Activated CD8-positive, alpha-beta memory T cell treated with anti-CD3 and anti-CD28 coated beads for 36 hours (primary cell): ENCODE results near the gene SNAPC2. TPM values are rescaled to one million over a fixed set of nuclear protein-coding genes. Genes with fewer than 3 reads are reported as not detected.

Source experiments
- CTCF ChIA-PET: fragments of 350-600 bp; sonication (Branson Sonifier 250); formaldehyde crosslinking; loops from one replicate; lab custom pipeline; 2021; ENCODE audit warnings: antibody characterized with exemption; lab: Charles Lee
- POLR2A ChIA-PET: fragments of 350-600 bp; sonication (Branson Sonifier 250); formaldehyde crosslinking; loops from one replicate; lab custom pipeline; 2021; ENCODE audit warnings: antibody characterized with exemption; lab: Charles Lee
- total RNA-seq, 2 experiments: library from RNA; stranded (reverse); gene quantifications; one replicate each; pipeline ENCODE4 v1.2.3, GENCODE V29; 2021

Gene SNAPC2
- total RNA-seq, 2 experiments from 2014 or later = 16.4 to 17.3 TPM

- ChIA-PET CTCF (interaction anchor here (0.7 to 1.3 kb wide), 4 partner anchors 21 to 100 kb away, joined by 3 to 4 read pairs (median 3); no protein-coding TSS in a partner anchor), POLR2A (no interaction called here)
Measured at GRCh38 chr19:7968796-7969554, 48.8 kb downstream of the SNAPC2 start.

- CTCF ChIA-PET = interaction anchor here (0.7 to 2.2 kb wide), 5 partner anchors 22 to 100 kb away, joined by 3 to 10 read pairs (median 3); partner anchors contain the start of gene TIMM44
- POLR2A ChIA-PET = no interaction called here
Measured at GRCh38 chr19:7969555-7969939, 49.4 kb downstream of the SNAPC2 start.

DNA sequence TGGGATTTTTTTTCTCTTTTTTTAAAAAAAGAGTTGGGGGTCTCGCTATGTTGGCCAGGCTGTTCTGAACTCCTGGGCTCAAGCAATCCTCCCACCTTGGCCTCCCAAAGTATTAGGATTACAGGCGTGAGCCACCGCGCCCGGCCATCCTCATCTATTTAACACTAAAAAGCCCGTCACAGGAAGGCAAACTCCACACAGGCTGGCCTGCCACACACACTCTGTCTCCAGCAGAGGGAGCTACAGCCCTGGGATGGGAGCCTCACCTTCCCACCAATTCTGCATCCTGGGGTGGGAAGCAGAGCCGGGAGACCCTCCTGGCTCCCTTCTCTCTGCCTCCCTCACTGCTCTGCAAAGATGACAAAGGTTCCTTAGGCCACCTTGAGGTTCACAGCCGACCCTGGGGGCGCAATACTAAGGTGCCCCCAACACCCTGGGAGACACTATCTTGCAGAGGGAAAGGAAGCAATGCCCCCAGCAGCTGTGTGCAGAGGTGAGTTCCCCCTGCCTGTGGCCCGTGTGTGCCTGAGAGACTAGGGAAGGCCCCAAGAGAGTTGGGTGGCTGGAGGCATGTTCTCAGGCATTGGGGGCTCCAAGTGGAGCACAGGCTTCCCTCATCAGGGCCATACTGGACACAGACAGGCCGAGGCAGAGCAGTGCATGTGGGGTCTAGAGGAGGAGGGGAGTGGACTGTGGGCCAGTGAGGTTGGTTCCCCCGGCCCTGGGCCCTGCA, 50.7 kb downstream of the SNAPC2 start:
- CTCF ChIA-PET = interaction anchor here (0.5 to 2.2 kb wide), 8 partner anchors 10 to 72 kb away, joined by 3 to 10 read pairs (median 4); partner anchors contain the start of gene TIMM44
- POLR2A ChIA-PET = no interaction called here

GRCh38 chr19:7971553-7972520, 51.7 kb downstream of the SNAPC2 start:
- ChIA-PET CTCF (interaction anchor here (0.7 to 2.2 kb wide), 4 partner anchors 9 to 36 kb away, joined by 3 to 10 read pairs (median 4); partner anchors contain the start of gene TIMM44), POLR2A (no interaction called here)

Other genes starting within 250 kb of the SNAPC2 start
- not detected for gene MCEMP1, start 243.2 kb upstream of the SNAPC2 start, total RNA-seq
- gene TRAPPC5, start 239.5 kb upstream of the SNAPC2 start, total RNA-seq = 10 to 100 TPM; 71.1 to 73.2 TPM
- gene FCER2, start 218.2 kb upstream of the SNAPC2 start, total RNA-seq = 1 to 10 TPM; 1.8 to 2.5 TPM
- not detected for gene CLEC4G, start 188.2 kb upstream of the SNAPC2 start, total RNA-seq
- gene CD209, start 172.8 kb upstream of the SNAPC2 start, total RNA-seq = not detected
- gene CLEC4M, start 157.1 kb upstream of the SNAPC2 start, total RNA-seq = not detected
- 1 to 10 TPM; 5.3 to 6.0 TPM for gene EVI5L, start 90.1 kb upstream of the SNAPC2 start, total RNA-seq
- under 1 TPM; 0.06 to 0.17 TPM for gene PRR36, start 45.9 kb upstream of the SNAPC2 start, total RNA-seq
- gene LRRC8E, start 31.8 kb upstream of the SNAPC2 start, total RNA-seq = not detected
- gene MAP2K7, start 16.5 kb upstream of the SNAPC2 start, total RNA-seq = 10 to 100 TPM; 34.9 to 35.7 TPM
- gene TGFBR3L, start 5.5 kb upstream of the SNAPC2 start, total RNA-seq = 1 to 10 TPM; 7.6 to 9.3 TPM
- gene CTXN1, start 5.8 kb downstream of the SNAPC2 start, total RNA-seq = under 1 TPM; 0.69 to 0.91 TPM
- gene TIMM44, start 23.3 kb downstream of the SNAPC2 start, total RNA-seq = 100 to 1,000 TPM; 115 to 118 TPM
- 100 to 1,000 TPM; 166 to 169 TPM for gene ELAVL1, start 85.3 kb downstream of the SNAPC2 start, total RNA-seq
- not detected for gene CCL25, start 132.4 kb downstream of the SNAPC2 start, total RNA-seq
- not detected for gene FBN3, start 229.3 kb downstream of the SNAPC2 start, total RNA-seq